HG02642 (cell line): ENCODE measurements around the gene ZDHHC8.
"Not testable (repeated sequence)": the region's sequence is repeated elsewhere in the genome, so short reads cannot be mapped to it uniquely, and the experiment has no call there.

Experiments used
- ATAC-seq: cut with Tn5 transposase; IDR thresholded peaks from one replicate; pipeline ENCODE4 v1.9.1; 2021; ENCODE audit warnings: mild to moderate bottlenecking; ENCODE audit not compliant: unreplicated experiment, poor library complexity

The ZDHHC8 gene

DNA sequence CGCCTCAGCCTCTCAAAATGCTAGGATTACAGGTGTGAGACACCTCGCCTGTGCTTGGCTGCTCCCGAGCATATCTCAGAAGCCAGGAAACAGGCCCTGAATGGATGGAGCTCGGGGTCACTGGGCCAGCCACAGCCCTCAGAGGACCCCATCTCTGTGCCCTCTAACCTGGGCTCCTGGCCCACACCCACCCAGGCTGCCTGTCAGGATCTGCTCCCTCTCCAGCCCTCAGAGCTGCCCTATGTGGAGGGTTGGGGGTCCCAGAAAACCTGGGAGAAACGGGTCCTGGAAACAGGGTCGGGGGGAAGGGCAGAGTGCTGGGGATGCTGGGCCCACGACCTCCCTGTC lies 24.4 kb downstream of the ZDHHC8 start:
- ATAC-seq = no peak

DNA sequence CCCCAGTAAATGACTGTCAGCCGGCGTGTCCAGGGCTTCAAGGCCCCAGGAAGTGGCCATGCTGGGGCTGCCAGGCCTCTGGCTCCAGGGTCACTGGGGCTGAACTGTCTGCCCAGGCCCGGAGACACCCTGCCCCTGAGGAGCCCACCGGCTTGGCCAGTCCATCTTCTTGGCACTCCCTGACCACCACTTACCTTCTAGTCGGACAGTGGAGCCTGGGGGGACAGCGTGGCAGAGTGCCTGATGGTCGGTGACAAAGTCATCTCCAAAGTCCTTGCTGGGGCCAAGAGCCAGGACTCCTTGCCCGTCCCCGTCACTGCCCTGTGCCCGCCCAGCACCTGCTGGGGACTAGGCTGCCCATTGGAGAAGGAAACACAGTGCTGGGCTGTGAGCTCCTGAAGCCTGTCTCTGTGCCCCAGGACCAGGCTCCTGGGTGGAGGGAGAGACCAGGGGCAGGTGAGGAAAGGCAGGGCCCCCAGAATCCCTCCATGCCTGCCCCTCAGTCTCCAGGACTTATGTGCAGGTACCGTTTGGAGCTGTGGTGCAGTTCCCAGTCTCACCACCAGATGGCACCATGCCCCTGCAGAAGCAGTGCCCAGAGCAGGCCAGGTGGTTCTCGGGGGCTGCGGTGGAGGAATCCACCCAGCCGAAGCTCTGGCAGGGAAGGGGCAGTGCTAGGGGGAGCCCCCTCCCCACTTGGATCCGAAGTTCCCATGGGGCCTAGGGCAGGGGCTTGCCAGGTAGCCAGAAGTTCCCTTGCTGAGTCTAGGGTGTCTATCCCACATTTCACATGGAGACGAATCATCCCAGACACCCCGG lies 25.2 kb downstream of the ZDHHC8 start:
- no peak for ATAC-seq

DNA sequence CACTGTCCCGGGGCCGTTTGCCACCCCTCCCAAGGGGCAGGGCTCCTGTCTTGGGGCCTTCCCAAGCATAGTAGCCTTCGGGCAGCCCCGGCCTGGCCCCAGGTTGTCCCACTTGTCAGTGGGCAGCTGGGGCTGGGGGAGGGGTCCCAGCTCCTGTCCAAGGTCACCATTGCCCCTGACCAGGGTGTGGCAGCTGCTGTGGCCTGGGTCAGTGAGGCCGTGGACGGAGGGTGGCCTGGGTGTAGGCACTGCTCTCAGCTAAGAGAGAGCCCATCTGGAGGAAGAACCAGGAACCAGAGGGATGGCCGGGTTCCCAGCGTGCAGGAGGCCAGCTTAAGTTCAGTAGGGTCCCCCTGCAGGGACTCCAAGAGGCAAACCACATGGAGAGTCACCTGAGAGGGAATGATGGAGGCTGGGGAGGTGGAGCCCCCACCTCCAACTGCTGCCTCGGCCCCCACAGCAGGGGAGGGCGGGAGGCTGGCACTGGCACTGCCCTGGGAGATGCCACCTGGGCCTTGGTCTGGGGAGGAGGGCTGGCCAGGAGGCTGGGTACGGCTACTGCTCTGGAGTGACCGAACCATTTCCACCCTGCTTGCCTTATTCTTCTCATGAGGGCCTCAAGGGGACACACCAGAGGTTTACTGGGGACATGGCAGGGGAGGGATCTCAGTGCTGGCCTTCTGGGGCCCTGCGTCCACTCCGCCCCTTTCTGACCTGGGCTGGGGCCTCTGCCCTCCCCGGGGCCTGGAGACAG lies 26.0 kb downstream of the ZDHHC8 start:
- ATAC-seq = no peak

DNA sequence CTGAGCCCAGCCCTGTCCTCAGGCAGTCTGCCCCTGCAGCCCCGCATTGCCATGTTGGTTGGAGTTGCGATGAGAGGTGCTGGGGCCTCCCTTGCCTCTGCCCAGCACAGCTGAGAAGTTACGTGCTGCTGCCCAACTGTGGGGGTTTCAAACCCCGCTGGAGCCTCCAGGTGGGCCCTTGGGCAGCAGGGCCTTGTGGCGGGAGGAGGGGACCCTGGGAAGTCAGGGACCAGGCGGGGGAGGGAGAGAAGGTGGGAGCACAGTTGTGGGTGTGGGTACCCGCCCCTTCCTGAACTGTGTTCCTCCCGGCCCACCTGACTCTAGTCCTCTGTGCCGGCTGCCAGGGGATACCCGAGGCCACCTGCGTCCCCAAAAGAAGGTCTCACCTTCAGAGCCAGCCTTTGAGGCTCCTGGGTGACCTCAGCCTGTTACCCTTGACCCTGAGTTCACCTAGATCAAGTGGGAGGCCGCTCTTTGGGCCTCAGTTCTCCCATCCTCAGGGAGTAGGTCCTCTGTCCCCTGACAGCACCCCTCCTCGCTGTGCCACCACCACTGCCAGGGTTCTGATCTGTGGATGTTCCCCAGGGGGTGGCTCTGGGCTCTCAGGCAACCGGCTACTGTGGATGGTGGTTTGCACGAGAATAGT lies 26.9 kb downstream of the ZDHHC8 start:
- ATAC-seq = no peak

DNA sequence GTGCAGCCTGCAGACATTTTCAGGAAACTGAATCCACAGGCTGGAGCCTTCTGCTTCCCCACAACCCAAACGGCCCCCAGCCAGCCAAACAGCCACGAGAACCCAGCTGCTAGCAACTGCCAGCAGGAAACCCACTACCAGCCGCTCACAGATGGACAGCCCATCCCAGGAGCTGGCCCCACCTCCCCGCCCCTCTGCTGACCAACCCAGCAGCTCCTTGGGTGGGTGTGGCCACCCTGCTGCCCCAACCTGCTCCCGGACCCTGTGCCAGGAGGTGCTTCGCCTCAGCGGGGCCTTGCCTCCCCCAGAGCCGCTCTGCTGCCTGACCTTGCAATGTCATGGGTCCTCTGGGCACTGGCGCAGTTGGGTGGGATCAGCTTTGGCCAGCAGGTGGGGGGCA lies 27.5 kb downstream of the ZDHHC8 start:
- no peak for ATAC-seq

DNA sequence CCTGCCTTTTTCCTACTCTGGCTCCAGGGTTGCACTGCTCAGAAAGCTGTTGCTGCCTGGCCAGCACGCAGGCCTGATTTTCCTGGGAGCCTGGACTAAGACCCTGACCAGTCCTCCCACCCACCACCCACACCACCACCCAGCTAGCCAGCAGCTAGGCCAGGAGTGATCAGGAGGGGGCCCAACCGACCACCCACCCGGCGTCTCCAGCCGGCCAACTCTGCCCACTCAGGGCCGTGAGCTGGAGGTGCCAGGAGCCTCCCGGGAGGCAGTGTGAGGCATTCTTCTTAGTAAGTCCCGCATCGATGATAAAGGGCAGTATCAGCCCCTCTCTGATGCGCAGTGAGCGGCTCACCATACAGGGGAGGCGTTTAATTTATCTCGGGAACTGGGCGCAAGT lies 27.9 kb downstream of the ZDHHC8 start:
- not testable (repeated sequence) for ATAC-seq

DNA sequence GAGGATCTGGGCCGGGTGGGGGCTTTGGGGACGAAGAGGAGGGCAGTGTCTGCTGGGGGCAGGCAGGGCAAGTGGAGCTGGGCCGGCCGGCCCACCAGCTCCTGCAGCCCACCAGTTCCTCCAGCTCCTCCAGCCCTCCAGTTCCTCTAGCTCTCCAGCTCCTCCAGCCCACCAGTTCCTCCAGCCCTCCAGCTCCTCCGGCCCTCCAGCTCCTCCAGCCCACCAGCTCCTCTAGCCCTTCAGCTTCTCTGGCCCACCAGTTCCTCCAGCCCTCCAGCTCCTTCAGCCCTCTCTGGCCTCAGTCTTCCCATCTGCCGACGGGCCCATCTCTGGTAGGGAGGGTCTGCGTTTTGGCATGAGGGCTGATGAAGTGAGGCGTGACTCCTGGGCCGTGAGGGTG lies 28.4 kb downstream of the ZDHHC8 start:
- no peak for ATAC-seq

DNA sequence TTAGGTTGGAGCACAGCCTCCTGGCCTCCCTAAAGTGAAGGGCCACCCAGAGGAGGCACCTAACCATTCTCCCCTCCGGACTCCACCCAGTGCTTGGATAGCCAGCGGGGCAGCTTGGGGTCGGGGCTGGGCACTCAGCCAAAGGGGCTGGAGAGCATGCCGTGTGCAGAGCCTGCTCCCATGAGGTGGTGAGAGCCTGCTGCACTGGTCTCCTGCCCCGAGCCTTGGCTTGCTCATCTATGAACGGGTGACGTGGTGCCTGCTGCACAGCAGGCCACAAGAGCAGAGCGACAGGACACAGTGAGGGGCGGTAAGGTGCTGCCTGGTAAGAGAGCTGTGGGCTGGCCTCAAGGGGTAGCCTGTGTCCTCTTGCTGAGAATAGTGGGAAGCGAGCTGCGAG lies 33.3 kb downstream of the ZDHHC8 start:
- no peak for ATAC-seq

DNA sequence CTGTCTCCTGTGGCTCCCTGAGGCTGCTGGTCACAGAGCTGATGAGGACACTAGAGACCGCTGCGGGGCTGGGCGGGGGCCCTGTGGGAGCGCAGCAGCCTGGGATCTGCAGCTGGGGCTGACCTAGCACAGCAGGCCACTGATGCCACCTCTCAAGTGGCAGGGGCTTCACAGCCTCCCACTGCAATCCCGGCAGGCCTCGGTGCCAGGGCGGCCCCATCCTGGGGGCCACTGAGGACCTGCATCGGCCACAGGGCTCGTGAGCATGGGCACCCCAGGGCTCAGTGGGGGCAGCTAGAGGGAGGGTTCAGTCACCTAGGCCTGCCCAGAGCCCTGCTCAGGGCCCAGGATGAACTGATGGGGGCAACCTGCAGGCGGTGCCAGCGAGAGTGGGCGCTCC lies 33.8 kb downstream of the ZDHHC8 start:
- ATAC-seq = no peak

DNA sequence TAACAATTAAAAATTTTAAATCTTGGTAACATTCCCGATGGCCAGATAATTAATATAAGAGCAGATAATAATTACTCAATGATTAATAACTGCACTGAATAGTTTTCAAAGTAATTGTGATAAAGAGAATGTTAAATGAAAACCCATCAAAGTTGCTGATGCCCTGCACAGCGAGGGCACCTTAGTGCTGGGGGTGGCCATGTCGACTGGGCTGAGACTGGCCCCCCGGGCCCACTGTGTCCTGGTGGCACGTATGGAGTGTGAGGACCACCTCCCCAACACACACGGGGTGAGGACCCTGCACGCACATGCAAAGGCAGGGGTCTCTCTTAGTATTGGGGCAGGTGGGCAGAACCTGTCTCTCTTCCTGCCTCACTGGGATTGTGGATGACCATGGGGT lies 34.3 kb downstream of the ZDHHC8 start:
- ATAC-seq = no peak

DNA sequence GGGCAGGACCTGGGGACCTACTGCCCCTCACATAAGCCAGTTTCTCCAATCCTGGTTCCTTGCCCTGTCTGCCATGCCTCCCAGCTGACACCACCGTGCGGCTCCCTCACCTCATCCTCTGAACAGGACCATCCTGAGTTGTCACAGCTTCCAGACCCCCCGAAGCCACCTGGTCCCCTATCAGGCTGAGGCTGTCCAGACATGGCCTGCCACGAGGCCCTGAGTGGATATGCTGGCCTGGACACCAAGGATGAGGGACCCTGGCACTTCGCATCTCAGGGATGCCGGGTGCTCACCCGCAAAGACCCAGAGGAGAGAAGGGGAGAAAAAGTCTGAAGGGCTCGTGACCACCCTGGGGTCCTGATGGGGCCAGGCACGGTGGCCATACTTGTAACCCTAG lies 35.1 kb downstream of the ZDHHC8 start:
- ATAC-seq = no peak

DNA sequence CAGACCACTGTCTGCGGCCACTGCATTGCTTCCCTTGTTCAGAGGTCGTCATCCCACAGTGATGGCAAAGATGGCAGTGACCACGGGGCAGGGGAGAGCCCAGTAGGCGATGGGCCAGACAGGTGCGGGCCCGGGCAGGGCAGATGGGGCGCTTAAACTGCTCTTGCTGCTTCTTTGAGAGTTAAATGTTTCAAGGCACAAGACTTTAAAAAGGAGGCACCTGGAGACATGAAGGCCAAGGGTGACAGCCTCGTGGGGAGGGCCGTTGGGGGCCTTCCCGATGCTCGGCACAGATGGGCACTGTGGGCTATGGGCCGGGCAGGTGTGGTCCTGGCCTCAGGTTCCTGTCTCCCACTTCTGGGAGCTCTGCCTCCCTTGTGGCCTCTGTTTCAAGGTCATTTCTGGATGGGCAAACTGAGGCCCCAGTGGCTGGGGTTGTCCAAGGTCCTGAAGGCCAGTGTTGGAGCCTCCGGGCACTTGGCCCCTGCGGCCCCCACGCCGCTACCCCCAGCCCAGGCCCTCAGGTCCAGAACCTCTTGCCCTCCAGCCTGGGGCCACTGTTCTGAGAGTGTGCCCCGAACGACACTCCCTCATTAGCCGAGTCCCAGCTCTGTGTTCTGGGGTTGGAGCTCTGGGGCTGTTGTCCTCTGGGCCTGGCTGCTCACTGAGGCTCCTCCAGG lies 36.2 kb downstream of the ZDHHC8 start:
- no peak for ATAC-seq

DNA sequence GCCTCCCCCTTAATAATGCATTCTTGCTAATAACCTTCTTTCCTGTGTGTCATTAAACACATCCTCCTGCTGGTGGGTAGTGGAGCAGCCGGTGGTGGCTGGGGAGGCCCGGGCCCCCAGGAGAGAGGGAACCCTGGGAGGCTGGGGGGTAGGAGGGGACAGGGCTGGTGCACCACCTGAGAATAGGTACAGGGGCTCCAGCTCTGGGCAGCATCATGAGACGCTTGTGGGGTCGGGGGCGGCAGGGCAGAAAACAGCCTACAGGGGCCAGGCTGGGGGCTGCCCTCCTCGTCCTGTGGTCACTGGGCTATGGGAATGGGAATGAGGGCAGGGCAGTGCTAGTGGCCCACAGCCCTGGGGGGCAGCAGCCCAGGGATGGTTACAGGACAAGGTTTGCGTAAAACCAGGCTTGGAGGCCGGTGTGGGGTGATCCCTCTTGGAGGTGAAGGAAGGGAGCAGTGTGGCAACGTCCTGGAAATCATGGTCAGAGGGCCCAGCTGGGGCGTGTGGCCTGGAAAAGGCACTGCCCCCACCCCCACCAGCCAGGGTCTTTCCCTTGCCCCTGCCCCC lies 37.7 kb downstream of the ZDHHC8 start:
- no peak for ATAC-seq

DNA sequence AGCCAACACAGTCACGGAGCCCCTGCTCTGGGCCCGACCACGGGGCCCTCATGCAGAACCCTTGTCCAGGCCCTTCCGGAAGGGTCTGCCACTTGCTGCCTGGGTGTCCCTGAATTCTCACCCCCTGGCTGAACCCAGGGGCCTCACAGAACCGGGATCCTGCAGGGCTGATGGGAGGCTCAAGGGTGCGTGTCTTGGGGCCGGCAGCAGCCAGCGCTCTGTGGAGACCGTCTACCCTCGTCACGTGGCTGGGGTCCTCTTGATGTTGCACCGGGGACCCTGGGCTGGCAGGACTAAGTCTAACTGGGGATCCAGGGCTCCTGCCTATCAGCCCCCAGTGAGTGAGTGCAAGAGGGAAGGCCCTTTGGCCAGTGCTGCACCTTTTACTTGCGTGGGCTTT lies 38.6 kb downstream of the ZDHHC8 start:
- no peak for ATAC-seq

DNA sequence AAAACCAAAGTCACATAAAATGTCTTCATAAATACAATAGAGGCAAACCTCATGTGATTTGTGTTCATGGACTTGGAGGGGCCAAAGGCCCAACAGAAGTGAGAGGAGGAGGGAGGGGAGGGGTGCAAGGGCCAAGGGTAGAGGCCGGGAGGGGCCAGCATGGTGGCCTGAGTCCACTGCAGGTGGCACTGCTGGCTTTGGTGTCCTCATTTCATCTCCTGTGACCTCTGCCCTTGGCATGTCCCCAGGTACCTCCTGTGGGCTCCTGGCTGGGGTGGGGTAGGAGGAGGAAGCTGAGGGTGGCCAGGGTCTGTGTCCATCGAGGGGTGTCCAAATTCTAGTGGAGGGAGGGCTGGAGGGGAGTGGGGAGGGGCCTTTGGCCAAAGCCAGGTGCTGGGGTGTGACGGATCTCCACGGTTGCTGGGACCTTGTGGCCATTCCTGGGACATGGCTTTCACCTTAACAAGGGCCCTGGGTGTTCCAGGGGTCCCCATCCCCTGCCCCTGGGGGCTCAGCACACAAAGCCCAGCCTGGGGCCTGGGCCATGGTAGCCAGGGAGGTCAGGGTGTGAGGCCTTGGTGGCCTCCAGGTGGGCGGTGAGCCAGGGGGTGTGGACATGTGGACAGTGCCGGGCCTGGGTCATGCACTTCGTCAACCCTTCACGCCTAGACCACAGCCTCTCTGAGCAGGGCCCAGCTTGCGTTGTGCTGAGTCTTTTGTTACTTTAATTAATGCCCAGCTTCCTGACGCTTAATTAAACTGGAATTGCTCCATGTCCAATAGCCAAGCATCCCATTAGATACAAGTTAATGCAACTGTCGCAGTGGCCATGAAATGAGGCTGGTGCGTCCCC lies 39.9 kb downstream of the ZDHHC8 start:
- no peak for ATAC-seq

DNA sequence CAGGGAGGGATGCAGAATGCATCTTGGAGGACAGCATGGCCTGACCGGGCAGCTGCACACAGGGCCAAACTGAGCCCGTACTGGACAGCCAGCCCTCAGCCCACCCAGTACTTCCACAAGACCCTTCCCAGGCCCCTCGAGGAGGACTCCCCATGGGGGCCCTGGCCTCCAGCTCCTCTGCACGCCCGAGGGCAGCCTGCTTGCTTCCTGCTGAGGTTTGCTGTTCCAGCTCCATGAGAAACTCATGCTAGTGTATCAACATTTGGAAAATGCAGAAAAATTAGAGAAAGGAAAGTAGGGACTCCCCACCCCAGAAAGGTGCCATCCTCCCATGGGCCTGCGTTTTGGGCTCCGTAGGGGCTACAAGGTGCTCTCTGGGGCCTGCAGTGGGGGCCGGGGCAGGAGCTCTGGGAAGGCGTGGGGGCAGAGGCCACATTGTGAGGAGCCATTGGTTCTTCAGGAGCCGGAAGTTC lies 40.6 kb downstream of the ZDHHC8 start:
- no peak for ATAC-seq

DNA sequence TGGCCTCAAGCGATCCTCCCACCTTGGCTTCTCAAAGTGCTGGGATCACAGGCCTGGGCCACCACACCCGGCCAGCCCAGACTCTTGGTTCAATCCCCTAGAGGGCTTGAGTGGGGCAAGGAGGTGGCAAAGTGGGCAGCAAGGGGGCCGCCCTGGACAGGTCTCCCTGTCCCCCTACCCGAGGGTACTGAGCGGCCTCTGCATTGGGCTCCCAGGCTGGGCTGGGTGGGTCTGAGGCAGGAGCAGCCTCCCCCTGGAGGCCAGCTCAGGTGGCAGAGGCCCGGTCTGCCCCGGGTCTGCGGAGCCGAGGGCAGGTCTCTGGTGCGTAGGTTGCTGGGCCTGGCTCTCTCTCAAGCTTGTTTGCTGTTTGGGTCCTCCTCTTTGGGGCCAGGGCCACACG lies 41.6 kb downstream of the ZDHHC8 start:
- no peak for ATAC-seq

DNA sequence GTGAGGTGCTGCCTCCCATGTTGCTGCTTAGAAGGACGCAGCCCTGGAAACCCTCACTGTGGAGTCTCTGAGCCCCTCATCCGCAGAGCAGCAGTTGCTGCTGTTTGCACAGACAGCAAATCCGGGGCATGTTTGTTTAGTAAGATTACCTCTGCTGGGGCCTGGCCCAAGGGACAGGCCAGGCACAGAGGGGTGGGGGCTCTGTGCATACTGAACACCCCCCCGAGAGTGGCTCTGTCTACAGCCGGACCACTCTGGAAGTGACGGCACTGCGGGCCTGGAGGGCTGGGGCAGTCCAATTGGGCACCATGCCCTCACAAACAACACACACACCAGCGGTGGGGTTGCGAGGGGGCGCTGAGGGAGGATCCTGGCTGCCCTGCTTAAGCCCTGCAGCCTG lies 42.2 kb downstream of the ZDHHC8 start:
- no peak for ATAC-seq

DNA sequence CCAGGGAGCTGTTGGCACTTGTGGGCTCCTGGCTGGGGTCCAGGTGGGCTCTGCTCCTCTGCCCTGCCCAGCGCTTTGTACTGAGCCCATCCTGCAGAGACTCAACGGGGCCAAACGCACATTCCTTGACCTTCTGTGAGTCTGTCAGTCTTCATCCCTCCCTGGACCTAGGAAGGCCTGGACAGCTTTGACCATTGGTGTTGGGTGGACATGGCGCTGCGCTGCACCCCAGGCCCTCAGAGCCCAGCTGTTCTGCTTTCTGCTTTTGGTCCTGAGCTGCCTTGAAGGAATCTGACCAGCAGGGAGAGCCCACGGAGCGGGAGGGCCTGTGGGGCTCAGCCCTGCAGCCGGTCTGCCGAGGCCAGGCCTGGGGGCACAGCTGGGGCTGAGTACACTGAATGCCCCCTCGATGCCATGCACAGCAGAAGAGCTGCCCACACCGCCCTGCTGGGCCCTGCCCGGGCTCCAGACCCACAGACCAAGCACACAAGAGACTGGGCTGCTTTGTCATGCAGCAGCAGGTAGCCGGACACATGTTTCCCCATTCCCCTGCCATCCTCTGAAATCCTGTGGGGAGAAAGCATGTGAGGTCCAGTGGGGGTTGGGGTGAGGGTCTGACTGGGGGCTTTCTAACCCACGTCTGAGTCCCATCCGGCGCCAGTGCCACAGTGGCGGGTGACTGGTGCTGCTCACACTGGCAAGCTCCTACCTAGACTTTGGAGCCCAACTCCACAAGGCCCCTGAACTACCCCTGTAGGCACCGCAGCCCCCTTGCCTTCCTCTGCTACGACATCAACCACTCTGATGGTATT lies 43.4 kb downstream of the ZDHHC8 start:
- ATAC-seq = no peak
